NCI-H446 (cell line): ENCODE data around the gene NDUFV3.
"Not testable (repeated sequence)": the region's sequence is repeated elsewhere in the genome, so short reads cannot be mapped to it uniquely, and the experiment has no call there.

Source experiments
- DNase-seq, 2 experiments: peaks; one replicate each; lab custom pipeline; 2025; lab: John Stamatoyannopoulos, UW

Gene NDUFV3

DNA sequence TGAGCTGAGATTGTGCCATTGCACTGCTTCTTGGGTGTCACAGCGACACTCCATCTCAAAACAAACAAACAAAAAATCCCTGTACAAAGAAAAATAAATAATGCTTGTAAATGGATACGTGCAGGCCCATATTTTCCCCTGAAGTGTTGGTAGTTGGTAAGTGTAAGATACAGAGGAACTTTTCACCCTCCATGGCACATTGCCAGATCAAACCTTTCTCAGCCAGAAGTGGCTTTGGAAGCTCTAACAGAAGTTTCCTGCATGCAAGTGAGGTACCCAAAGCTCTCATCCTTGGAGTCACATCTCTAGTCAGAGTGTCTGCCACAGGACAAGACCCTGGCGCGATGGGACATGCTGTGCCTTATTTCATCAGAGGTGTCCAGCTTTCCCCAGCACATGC is 7.3 kb downstream of the NDUFV3 start:
- DNase-seq, result no peak

DNA sequence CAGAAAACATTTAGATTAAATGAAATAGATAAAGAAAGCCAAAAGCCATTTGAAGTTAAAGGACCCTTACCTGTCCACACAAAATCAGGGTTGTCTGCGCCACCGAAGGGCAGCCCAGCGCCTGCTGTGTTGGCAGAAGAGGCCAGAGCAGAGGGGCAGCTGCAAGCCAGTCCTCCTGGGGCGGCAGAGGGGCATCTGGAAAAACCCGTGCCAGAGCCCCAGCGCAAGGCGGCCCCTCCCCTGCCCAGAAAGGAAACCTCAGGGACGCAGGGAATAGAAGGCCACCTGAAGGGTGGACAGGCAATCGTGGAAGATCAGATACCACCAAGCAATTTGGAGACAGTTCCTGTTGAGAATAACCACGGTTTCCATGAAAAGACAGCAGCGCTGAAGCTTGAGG is 10.7 kb downstream of the NDUFV3 start:
- DNase-seq, result no peak

DNA sequence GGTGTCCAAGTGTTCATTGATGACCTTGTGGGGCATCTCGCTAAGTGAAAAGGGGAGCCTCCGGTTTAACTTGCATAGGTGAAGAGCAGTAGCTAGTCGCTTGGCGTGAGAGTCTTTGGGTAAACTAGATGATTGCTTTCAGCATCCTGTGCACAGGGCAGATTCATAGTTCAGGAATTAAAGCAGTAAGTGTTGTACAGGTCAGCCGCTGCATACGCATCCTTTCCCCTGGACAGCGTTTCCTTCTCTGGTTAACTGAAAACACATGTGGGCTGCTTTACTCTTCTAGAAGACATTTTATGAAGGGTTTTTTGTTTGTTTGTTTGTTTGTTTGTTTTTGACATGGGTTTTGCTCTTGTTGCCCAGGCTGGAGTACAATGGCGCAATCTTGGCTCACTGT is 12.1 kb downstream of the NDUFV3 start:
- DNase-seq, result no peak

DNA sequence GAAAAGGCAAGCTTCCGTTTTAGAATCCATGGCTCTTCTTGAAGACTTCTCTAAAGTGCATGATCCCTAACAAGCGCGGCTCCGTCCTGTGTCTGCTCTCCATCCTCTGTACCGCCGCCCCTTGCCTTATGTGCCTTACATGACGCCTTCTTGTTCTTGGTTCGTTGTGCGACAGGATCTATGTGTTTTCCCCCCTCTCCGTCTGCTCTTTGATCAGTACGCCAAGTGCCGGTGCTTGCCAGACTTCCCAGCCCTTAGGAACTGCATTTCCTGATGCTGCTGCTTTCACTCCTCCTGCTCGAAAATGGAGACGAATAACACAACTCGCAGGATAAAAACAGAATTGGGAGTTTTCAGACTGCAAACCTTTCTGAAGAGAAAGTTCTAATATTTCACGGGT is 13.1 kb downstream of the NDUFV3 start:
- no peak for DNase-seq

DNA sequence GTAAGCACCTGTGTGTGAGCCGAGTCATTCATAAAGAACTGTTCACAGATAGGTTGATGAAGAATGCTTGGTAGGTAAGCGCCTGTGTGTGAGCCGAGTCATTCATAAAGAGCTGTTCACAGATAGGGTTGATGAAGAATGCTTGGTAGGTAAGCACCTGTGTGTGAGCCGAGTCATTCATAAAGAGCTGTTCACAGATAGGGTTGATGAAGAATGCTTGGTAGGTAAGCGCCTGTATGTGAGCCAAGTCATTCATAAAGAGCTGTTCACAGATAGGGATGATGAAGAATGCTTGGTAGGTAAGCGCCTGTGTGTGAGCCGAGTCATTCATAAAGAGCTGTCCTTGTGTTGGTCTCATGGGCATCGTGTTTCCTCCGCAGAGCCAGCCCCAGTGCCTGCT is 15.4 kb downstream of the NDUFV3 start:
- DNase-seq, result not testable (repeated sequence)

DNA sequence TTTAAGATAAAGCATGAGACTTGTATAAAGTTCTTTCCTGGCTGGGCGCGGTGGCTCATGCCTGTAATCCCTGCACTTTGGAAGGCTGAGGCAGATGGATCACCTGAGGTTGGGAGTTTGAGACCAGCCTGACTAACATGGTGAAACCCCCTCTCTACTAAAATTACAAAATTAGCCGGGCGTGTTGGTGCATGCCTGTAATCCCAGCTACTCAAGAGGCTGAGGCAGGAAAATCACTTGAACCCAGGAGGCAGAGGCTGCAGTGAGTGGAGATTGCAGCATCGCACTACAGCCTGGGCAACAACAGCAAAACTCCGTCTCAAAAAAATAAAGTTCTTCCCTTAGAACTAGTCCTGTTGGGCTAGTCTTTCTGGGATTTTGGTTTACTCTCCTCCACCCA is 18.8 kb downstream of the NDUFV3 start:
- DNase-seq, result not testable (repeated sequence)

DNA sequence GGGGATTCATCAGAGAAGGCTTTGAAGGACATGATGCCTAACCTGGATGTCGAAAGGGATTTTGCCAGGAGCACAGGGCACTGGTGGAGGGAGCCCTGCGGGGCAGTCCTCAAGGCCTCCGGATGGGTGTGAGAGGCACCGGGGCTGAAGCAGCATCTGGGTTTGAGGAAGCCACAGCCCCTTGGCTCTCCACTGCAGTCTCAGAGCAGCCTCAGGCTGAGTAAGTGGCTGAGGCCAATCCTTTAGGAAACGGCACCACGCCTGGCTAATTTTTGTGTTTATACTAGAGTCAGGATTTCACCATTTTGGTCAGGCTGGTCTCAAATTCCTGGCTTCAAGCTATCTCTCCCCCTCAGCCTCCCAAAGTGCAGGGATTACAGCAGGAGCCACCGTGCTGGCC is 20.4 kb downstream of the NDUFV3 start:
- DNase-seq, result no peak

DNA sequence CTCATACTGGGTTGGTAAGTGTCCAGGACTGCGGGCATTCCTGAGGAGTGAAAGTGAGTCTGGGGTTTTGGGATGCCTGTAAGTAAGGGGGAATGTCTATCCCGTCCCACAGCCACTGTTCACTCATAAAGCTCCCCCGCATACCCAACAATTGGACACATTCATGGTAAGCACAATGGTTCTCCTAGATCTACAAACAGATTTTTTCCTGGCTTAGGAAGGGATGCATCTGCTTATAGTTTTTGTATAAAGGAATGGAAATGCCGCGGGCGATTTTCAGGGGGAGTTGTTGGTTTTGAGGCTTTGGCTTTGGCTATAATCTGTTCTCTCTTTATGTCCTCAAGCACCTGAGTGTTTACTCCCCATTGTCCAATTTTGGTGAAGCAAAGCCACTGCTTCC is 25.2 kb downstream of the NDUFV3 start:
- DNase-seq, result no peak

DNA sequence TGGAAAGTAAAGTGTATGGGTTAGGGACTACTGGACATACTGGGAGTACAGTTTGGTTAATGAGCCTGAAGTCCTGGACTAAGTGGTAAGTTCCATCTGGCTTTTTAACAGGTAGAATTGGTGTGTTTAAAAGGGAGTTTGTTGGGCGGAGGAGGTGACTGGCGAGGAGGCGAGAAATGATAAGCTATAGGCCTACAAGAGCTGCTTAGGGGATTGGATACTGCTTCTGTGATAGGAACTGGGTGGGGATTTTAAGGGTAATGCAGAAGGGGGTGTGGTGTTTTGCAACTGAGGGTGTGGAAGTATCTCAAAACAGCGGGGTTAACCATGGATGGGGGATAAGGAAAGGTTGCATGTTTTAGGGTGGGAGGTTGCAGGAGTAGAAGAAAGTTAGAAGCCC is 28.8 kb downstream of the NDUFV3 start:
- no peak for DNase-seq

DNA sequence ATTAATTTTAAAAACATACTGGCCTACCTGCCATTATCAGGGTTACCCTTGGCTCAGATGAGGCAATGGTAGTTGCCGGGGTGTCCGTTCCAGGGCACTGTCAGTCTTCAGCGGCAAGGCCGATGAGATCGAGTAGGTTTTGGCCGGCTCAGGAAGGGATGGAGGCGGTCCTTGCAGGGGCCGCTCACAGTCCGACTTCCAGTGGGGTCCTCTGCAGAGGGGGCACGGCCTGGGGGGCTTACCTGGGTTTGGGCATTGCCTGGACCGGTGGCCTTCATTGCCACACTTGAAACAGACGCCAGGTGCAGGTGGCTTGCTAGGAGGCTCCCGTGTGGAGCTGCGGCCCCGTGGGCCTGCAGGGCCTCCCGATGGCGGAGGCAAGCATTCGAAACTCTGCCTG is 29.8 kb downstream of the NDUFV3 start:
- DNase-seq, result no peak

DNA sequence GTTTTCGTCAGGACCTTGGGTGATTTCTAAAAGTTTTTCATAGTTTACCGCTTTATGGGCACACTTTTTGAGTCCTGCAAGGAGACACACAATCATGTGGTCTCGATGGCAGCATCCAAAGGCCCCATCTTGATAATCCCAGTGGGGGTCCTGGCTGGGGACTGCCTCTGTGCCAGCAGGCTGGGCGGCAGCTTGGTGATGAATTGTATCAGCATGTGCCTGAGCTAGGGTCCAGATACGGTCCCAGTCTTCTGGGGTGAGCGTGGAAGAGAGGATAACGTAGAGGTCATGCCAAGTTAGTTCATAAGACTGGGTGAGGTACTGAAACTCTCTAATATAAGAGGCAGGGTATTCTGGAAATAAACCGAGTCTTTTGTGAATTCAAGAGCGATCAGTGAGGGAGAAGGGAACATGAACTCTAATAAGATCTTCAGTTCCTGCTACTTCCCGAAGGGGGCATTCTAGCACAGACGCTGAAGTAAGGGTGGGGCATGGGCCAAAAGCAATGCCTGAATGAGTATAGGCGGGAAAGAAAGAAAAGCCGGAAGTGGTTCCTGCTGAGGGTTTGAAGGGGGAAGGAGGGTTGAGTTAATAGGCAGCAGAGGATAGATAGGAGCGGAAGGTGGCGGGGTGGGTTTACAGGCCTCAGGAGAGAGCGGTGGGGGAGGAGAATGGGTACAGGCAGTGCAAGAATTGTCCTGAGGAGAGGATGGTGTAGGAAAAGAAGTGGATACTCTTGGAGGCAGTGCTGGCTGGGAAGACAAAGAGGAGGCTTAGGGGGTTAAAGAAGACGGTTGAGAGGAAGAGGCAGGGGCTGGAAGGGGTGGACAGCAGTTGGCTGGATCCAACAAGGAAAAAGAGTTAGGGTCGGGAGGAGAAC is 30.7 kb downstream of the NDUFV3 start:
- peak; percentile 93 to 95 for DNase-seq

DNA sequence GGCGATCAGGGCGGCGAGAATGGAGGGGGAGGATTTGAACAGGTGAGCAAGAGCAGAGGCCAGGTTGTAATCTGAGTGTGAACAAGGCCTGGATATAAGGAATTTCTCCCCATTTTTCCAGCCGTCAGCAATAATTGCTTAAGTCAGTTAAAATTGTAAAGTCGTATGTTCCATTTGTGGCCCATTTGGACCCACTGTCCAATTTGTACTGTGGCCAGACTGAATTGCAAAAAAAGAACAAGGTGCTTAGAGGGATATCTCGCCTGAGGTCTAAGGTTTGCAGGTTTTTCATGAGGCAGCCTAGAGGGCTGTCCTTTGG is 31.3 kb downstream of the NDUFV3 start:
- DNase-seq, result no peak

DNA sequence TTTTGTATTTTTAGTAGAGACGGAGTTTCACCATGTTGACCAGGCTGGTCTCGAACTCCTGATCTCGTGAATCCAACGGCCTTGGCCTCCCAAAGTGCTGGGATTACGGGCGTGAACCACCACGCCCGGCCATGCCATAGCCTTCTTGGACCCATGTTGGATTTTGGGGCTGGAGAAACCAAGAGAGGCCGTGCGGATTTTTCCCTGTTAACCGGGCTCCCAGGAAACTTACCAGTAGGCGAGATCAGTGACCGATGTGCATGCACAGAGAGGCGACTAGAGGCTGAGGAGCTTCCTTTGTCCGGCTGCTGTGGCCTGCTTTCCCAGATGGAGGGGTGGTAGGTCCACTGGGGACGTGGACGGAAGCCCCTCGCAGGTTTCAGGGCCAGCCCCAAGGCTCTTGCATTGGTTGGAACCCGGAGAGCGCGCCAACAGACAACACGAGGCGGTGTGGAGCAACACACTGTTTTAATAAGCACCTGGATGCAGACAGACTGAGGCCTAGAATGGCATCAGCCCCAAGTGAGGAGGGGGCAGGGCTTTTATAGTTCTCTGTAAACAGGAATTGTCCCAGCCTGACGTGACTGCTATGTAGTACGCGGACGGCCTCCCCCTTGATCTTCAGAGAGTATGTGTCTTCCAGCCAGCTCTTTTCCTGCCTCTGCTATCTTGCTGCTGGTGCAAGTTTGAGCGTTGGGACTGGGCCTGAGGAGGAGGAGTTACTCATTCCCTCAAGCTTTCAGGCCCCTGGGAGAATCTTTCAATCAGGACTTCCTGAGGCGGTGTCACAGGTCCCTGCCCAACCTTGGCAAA is 32.2 kb downstream of the NDUFV3 start, which contains the start of gene ERVH48-1:
ERVH48-1 (minus strand) TSS at position 517 of the 813 bp plus-strand sequence. CDS start 6,624 bp downstream, outside the sequence.
- DNase-seq, result no peak

DNA sequence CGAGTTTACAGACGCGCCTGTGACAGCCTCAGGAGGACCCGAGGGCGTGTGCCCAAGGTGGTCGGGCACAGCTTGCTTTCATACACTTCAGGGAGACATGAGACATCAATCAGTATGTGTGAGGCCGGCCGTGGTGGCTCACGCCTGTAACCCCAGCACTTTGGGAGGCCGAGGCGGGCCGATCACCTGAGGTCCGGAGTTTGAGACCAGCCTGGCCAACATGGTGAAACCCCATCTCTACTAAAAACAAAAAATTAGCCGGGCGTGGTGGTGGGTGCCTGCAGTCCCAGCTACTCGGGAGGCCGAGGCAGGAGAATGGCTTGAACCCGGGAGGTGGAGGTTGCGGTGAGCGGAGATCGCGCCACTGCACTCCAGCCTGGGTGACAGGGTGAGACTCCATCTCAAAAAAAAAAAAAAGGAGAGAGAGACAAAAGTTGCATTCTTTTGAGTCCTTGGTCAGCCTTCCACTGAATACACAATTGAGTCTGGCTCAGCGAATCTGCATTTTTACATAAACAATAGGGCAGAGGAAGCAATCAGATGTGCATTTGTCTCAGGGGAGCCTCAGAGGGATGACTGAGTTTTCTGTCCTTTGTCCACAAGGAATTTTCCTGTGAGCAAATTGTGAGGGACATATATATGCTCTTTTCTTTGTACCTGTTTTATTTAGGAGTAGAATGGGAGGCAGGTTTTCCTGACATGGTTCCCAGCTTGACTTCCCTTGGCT is 34.5 kb downstream of the NDUFV3 start:
- not testable (repeated sequence) for DNase-seq

DNA sequence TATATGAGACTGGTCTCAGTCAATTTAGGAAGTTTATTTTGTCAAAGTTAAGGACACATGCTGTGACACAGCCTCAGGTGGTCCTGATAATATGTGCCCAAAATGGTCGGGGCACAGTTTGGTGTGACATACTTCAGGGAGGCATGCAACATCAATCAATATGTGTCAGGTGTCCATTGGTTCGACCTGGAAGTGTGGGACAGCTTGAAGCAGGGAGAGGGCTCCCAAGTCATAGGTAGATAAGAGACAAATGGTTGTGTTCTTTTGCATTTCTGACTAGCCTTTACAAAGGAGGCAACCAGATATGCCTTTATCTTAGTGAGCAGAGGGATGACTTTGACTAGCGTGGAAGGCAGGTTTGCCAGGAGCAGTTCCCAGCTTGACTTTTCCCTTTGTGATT is 36.9 kb downstream of the NDUFV3 start:
- no peak for DNase-seq

DNA sequence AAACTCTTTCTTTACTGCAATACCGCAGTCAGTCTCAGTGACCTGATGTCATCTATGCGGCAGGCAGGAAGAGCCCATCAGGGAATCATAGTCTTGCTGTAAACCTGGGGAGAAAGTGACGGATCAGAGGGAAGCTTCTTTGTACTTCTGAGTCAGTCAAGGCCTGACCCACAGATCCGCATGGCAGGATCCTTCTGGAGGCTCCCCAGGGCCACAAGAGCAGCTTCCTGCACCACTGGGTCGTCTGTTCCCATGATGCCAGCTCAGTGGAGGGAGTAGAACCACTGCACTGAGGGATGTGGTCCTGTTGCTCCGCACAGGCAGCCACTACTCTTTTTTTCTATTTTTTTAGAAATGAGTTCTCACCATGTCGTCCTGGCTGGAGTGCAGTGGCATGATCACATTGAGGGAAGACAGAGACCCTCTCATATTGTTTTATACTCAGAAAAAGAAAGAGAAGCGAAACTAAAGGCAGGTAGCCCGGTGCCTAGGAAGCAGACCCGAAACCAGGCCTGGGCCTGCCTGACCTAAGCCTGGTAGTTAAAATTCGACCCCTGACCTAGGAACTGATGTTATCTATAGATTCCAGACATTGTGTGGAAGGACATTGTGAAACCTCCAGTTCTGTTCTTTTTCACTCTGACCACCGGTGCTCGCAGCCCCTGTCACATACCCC is 38.6 kb downstream of the NDUFV3 start:
- no peak for DNase-seq

DNA sequence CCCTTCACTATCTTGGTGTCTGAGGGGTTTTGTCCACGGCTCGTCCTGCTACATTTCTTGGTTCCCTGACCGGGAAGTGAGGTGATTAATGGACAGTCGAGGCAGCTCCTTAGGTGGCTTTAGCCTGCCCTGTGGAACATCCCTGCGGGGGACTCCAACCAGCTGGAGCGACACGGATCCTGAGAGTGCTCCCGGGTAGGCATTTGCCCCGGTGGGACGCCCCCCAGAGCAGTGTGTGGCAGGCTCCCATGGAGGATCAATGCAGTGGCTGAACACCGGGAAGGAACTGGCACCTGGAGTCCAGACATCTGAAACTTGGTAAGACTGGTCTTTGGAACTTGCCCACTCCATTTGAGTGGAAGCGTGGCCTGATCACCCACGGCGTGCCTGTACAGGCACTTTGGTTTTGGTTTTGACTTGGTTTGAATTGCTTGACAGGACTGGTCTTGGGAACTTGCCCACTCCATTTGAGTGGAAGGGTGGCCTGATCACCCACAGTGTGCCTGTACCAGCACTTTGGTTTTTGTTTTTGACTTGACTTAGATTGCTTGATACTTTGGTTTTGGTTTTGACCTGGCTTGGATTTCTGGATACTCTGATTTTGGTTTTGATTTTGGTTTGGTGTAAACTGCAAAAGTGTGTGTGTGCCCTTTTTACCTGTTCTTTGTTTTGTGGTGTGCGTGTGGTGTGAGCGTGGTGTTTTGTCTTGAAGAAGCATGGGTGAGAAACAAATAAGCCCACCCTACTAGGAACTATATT is 39.4 kb downstream of the NDUFV3 start:
- DNase-seq, result not testable (repeated sequence)

DNA sequence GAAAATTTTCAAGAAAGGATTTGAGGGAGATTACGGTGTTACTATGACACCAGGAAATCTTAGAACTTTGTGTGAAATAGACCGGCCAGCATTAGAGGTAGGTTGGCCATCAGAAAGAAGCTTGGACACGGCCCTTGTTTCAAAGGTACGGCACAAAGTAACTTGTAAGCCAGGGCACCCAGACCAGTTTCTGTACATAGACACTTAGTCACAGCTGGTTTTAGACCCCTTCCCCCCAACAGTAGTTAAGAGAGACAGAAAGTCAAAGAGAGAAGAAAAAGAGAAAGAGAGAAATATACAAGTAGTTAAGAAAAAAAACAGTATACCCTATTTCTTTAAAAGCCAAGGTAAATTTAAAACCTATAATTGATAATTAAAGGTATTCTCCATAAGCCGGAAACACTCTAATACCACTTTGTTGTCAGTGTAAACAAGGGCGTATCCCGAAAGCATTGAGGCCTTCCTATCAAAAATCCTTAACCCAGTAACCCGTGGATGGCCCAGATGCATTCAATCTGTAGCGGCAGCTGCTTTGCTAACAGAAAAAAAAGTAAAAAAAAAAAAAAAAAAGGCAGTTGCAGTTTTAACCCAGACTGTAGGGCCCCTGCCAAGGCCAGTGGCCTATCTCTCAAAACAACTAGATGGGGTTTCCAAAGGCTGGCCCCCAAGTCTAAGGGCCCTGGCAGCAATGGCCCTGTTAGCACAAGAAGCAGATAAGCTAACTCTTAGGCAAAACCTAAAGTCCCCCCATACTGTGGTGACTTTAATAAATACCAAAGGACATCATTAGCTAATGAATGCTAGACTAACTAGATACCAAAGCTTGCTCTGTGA is 40.2 kb downstream of the NDUFV3 start:
- DNase-seq, result not testable (repeated sequence)

DNA sequence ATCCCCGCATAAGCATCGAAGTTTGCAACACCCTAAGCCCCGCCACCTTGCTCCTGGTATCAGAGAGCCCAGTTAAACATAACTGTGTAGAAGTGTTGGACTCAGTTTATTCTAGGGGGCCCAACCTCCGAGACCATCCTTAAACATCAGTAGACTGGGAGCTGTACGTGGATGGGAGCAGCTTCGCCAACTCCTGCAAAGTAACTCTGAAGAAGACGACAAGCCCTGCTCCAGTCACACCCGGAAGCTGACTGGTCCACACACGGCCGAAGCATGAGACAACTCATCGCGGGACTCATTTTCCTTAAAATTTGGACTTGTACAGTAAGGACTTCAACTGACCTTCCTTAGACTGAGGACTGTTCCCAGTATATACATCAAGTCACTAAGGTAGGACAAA is 40.9 kb downstream of the NDUFV3 start:
- DNase-seq, result not testable (repeated sequence)

DNA sequence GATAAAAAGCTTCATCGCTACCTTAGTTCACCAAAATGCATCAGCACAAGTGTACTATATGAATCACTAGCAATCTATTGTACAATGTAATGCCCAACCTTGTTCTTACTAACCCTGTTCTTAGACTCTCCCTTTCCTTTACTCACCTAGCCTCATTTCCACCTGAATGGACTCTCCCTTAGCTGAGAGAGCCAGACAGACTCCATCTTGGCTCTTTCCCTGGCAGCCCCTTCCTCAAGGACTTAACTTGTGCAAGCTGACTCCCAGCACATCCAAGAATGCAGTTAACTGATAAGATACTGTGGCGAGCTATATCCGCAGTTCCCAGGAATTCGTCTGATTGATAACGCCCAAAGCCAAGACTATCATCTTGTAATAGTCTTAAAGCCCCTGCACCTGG is 43.3 kb downstream of the NDUFV3 start:
- DNase-seq, result not testable (repeated sequence)
